Stimulated activated CD8-positive, alpha-beta memory T cell treated with anti-CD3 and anti-CD28 coated beads, Interleukin-15, amount 100 ng/mL, for 24 hours (primary cell): ENCODE results near the gene SMAD3.
"Not testable (repeated sequence)": the region's sequence is repeated elsewhere in the genome, so short reads cannot be mapped to it uniquely, and the experiment has no call there.

Source experiments
- DNase-seq: peaks from one replicate; pipeline ENCODE4 v3.0.0-alpha.2; 2020; ENCODE audit warnings: low read depth

SMAD3 gene

DNA sequence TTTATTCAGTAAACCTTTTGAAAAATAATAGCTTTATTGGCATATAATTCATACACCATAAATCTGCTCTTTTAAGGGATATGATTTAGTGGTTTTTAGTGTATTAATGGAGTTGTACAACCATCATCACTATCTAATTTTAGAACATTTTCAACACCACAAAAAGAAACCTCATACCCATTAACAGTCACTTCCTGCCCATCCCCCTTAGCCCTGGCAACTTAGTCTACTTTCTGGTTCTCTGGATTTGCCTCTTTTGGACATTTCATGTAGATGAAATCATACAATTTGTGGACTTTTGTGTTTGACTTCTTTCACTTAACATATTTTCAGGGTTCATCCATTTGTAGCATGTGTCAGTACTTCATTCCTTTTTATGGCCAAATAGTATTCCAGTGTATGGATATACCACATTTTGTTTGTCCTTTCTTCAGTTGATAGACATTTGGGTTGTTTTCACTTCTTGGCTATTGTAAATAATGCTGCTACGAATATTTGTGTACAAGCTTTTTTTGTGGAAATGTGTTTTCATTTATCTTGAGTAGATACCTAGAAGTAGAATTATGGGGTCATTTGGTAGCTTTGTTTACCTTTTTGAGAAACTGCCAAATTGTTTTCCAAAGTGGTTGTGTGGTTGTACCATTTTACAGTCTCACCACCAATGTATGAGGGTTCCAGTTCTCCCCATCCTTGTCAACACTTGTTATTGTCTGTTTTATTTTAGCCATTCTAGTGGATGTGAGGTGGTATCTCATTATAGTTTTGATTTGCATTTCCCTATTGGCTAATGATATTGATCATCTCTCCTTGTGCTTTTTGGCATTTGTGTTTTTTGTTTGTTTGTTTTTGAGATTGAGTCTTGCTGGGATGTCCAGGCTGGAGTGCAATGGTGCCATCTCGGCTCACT, 45.8 kb downstream of the SMAD3 start:
- no peak for DNase-seq

DNA sequence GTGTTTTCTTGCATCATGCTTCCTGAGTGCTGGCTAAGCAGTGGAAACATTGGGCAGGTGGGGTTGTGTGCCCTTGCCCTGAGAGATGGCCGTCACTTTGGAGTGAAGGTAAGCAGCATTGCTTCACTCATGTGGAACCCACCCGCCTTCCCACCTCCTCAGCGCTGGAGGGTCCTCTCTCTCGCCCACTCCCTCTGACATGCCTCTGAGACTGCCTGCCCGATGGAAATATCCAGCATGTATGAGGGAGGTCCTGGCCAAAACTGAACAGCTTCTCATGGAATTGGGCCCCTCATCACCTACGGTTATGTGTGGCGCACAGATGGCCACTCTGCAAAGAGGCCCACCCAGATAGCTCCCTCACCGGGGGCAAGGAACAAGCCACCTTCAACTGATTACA, 48.6 kb downstream of the SMAD3 start:
- DNase-seq = no peak

DNA sequence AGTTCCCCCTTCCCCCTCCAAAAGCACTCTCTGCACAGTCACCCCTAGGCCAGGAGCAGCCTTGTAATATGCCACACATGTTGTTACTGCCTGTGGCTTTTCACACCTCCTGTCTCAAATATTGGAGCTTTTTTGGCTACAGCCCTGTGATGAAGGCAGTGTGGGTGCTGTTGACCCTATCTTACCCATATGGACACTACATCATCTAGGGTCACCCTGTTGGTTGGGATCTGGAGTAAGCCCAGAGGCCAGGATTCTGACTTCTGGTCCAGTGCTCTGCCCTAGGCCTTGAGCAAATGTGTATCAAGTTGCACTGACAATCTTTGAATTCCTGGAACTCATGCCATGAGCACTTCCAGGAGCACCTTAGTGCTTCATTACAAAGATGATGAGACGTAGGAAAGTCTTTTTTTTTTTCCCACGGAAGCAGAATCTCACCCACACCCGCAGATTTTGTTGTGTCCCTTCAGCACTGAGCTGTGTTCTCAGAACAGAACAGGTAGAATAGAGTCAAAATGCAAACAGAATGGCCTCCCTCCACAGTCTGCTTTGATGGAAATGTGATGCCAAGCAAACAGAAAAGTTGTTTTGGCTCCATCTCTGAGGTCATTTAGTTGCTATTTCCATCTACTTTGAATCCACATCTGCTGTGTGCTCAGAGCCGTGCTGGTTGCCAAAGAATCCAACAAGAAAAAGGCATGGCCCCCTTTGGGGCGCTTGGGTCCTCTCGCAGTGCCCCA, 49.6 kb downstream of the SMAD3 start:
- no peak for DNase-seq

DNA sequence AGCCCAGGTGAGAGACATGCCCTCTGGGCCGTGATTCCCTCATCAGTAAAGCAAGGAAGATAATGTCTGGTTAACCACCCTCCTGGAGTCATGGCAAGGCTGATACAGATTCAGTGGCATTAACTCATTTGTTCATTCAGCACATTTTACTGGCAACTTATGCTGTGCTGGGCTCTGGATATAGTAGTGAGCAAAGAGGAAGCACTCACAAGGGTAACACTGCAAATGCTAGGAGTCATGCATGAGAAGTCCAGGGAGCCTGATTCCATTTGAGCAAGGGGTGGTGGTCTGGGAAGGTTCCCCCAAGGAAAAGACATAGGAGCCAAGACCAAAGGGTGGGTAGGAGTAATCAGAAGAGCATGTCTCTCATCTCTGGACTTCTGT, 50.2 kb downstream of the SMAD3 start:
- no peak for DNase-seq

DNA sequence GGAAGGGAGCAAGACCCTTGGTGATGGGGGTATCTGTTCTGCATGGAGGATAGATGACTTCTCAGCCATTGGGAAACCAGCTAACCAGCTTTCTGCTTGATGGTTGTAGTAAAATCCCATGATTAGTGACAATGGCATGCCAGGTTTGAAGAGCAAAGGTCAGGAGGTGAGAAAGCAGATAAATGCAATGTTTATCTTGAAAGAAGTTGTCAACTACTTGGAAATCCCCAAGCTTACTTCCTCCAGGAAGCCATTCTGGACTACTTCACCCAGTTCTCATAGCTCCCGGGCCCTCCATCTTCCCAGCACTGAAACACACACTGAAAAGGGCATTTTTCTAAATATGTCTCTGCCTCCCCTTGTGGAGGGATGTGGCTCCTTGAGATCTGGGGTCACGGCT, 51.3 kb downstream of the SMAD3 start:
- DNase-seq = no peak

DNA sequence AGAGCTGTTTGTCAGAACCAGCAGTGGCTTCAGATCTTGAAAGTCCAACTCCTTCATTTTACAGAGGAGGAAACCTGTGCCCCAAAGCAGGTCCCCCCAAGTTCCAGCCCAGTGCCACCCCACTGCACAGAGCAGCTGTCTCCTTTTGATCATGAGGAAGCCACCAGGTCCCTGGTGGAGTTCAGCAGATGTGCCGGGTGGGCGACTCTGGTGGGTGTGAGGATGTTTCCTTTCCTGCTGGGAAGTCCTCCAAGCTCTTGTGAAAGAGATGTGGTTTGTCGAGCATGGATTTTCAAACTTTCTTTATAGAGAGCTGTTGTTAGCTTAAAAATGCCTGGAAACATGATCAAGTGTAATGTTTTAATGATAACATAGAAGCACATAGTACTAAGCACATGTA, 52.0 kb downstream of the SMAD3 start:
- DNase-seq = no peak

DNA sequence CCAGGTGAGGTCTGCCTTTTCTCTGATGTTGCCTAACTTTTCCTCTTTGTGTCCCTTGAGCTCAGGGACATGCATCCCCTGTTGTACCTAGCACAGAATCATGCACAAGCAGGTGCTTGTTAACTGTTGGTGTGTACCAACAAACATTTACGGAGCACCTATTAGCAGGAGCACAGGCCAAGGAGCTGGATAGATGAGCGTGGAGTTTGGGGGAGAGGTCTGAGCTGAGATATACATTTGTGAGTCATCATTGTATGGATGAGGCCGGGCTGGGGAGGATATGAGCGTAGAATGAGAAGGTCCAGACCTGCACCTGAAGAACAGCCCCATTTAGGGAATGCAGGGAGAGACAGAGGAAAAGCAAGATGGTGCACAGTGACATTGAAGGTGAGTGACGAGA, 53.4 kb downstream of the SMAD3 start:
- DNase-seq = no peak

DNA sequence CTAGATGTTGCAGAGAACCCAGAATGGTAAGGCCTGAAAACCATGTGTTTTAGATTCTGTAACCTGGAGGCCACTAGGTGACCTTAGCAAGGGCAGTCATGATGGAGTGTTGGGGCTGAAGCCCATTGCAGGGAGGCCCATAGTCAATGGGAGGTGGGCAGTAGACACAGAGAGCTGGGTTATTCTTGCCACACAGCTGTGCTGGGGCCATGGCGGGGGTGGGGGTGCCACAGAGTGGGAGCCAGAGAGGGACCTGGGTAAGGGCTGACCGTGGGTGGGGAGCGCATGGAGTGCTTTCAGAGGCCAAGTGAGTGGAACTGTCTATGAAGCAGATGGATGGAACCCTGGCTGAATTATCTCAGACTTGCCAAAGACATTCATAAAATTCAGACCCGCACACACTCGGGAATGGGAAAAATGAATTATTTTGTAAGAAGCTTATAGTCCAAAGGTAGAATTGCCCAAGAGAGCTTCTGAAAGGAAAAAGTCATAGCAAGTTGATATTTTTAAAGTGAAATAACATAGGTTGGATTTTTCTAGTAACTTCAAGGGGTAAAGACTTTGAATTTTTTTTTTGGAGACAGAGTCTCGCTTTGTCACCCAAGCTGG, 53.9 kb downstream of the SMAD3 start:
- no peak for DNase-seq

DNA sequence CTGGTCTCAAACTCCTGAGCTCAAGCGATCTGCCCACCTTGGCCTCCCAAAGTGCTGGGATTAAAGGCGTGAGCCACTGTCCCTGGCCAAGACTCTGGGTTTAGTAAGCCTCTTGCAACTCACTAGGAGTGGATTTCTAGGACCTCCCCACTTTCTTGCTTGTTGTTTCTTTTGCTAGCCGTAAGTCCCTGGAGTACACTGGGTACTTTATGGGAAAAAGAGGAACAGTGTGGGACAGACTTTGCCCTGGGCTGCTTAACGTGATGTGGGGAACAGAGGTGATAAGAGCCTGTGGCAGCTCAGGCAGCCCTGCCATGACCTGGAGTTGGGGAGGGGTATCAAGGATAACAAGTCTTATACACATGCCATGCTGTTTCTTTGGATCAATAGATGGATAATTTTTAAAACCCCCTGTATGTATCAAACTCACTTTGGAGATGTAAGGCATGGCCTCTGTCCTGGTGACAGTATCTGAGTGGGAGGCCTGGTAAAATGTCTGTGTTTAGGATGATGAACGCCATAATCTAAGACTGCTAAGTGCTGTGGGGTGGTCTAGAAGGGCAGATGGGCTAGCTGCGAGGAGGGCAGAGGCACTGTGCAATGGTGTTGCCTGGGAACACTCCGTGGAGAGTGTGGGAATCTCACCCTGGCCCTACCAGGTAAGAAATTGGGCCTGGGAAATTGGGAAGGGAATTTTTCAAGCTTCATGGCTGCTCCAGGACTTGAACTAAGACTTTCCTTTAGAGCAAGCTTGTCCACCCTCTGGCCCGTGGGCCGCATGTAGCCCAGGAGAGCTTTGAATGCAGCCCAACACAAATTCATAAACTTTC, 54.8 kb downstream of the SMAD3 start:
- DNase-seq = no peak

DNA sequence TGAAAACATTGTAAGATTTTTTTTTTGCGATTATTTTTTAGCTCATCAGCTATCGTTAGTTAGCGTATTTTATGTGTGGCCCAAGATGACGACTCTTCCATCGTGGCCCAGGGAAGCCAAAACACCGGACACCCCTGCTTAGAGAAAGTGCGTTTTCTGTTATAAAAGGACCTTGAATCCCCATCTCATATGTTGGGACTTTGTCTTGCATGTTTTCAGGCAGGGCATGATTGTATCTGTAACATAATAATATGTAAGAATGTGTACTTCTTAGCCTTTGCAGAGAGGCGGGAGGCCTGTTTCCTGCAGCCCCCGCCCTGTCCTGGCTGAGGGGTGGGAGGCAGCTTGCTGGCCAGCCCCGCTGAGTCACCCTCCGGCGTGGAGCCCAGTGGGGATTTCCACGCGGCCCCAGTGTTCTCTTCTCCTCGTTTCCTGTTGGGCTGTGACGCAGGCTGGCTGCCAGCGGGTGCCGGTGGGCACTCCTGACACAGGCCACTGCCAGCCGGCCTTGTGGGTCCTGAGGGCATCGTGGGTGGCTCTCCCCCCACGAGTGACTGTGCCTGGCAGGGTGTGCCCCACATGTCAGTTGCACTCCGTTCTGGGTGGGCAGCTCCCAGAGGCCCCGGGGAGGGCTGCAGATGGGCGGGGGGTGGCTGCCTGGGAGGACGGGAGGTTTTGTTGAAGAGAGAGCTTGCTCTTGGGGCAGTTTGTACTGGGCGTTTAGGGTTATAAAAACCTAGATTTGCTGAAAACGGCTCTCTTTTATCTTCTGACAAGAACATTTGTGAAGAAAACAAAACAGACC, 55.6 kb downstream of the SMAD3 start:
- DNase-seq = peak; percentile 67

DNA sequence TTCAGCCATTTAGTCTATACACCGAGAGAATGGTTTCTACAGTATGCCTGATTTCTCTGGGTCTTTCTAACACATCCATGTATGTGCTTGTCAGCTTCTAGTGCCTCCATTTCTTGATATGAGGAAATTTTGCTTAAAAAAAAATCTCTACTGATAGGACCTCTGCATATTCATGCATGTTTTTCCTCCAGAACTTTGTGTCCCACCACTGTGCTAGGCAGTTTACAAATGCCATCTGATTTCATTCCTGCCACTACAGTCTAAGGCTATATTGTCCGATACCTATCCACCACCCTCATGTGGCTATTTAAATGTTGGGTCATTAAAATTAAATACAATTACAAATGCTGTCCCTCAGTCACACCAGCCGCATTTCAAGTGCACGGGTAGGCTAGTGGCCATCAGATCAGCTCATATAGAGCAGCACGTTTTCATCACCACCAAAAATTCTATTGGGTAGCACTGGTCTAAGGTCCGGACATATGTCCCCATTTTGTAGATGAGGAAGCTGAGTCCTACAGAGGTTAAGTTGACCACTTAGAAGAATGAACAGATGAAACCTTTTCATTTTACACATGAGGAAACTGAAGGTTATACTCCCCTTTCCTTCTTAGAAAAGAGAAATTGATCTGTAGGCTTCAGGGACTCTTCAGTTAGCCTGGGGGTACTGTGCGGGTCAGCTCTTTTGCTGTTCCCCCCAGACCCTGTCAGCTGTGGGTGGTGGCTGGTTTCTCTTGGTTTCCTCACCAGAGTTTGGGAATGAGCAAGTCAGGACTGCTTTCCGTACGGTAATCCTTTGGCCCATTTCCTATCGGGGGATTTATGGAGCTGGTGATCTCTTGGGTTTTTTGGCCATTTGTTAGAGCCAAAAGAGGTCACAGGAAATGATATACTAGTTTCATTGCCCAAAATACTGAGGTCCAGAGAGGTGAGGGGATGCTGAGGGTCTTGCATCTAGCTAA, 56.5 kb downstream of the SMAD3 start:
- DNase-seq = no peak

DNA sequence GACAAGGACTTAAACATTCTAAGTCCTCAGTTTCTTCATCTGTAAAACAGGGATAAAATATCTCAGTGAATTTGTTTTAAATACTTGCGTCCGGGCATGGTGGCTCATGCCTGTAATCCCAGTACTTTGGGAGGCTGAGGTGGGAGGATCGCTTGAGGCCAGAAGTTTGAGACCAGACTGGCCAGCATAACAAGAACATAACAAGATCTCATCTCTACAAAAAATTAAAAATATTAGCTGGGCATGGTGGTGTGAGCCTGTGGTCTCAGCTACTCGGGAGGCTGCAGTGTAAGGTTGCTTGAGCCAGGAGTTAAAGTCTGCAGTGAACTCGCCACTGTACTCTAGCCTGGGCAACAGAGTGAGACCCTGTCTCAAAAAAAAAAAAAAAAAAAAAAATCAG, 57.4 kb downstream of the SMAD3 start:
- DNase-seq = not testable (repeated sequence)

DNA sequence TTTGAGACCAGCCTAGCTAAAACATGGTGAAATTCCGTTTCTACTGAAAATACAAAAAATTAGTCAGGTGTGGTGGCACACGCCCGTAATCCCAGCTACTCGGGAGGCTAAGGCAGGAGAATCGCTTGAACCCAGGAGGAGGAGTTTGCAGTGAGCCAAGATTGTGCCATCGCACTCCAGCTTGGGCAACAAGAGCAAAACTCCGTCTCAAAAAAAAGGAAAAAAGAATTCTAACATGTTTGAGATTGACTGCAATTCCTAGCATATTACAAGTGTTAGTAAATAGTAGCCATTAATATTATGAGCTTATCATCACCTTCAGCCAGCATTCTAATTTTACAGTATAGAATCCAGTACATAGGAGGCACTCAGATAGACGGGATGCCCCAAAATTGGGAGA, 57.9 kb downstream of the SMAD3 start:
- not testable (repeated sequence) for DNase-seq

DNA sequence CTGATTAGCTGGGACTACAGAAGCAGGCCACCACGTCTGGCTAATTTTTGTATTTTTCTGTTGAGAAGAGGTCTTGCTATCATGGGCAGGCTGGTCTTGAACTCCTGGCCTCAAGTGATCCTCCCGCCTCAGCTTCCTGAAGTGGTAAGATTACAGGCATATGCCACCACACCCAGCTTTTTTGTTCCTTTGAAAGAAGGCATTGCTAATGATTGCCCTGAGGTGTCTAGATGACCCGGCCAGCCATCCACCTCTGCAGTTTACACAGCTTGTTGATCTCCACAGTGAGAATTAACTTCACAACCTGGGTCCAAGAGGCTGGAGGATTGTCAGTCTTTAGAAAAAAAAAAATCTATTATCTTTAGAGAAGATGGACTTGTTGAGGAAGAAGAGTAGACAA, 58.7 kb downstream of the SMAD3 start:
- DNase-seq = no peak

DNA sequence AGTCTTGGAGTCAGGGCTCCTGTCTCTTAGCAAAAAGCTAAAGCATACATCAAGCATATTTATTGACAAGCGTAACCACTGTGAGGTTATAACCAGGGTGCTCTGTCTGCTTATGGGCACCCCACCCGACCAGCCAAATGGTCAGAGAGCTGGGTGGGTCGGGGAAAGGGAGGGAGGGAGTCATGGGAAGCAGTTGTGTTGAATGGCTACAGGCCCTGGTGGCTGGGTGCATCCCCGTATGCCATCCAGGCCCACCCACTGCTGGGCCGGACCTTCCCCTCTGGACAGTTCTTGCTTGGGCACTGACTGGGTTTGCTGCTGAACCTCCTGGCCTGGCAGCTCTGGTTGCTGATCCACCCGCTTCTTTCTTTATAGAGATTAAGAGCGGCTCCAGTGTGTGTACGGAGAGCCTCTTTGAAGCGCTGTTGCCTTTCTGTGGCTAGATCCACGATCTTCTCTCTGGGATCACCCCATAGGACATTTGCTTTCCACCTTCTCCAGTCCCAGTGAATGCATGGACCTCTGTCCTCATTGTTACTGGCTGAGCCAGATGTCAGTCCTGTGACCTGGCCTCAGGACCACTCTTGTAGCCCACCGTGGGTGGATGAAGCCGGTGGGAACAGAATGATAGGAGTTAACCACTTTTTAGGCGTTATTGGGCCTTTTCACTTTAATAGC, 59.6 kb downstream of the SMAD3 start:
- no peak for DNase-seq

DNA sequence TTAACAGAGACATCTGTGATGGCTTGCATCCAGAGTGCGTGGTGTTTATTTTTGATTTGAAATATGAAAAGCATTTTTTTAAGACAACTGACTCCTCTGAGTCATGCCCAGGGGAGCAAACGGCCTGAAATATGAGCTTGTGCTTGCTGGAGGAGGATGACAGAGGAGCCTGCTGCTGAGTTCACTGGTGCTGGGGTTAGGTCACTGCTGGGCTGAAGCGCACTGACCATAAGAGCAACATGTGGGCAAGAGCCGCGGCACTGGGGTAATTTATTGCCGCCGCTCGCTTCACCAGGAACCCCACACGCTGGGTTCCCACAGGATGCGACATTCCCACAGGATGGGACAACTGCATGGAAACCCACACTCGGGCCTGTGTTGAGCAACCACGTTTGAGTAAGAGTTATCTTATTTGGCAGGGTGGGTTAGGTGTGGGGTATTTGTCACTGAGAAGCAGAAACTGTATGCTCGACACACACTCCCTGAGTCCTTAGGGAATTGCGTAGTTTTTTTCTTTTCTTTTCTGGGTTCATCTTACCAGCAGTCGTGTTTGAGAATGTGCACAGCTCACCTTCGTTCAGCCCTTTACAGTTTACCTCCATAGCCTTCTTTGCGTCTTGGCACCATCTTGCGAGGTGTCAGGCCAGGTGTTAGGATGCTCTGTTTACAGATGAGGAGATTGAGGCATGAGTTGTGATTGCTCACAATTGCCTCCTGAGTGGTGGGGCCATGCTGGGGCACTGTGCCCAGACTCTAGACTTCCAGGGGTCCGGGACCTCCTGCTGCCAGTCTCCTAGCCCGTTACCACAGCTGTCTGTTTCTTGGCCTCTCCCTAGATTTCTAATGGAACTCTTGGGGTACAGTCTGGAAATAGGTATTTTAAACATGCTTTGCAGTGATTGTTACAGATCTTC, 60.4 kb downstream of the SMAD3 start:
- no peak for DNase-seq

DNA sequence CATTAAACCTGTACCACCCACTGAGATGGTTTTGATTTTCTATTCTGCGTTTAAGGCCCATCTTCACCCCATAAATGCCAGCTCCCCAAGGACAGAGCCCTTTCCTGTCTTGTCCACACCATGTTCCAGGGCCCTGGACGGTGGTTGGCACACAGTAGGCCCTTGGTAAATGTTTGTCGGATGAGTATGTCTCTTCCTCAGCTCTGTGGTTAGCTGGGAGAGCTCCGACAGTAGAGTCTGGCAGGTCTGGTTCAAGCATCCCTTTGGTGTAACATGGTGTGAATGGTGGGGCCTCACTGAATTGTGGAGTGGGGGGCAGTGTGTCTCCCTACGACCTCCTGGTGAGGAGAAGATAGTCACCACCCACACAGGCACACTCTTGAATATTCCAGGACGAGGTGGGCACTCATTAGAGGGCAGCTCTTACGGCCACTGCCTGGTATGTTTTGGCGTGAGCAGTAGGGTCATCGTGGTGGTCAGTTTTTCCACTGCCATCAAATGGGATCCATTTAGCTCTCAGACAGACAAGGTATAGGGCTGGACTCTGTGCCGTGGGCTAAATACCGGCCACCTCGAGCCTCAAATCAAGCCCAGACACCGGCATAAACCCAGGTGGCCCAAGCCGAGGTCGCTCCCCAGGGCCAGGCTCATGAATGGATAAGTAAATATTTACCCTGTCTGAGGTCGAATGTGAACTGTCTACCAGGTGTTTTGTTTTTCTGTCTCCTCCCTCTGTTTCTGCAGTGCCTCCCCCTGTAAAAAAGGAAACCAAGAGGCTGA, 61.3 kb downstream of the SMAD3 start:
- no peak for DNase-seq

DNA sequence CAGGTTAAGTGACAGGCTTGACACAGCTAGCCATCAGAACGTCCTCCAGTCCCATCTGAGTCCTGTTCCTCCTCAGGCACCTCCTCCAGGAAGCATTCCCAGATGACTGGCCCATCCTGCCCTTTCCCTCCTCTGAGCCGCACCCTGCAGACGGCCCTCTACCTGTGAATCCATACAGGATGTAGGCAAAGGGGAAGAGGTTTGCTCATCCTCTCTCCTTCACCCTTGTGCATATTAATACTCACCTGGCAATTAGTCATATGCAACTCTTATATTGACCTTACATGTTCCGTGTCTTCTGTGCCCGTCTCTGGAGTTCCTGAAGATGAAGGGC, 61.9 kb downstream of the SMAD3 start:
- DNase-seq = no peak
